CD4-positive, alpha-beta T cell treated with Interleukin-1 beta for 1 hour (primary cell): Measurements from ENCODE around the gene CKAP5.

Experiments used
- DNase-seq, 2 donors: peaks; one replicate each; pipeline ENCODE4 v3.0.0-alpha.2; 2020 to 2022

The CKAP5 gene

GRCh38 chr11:46761807-46762206 lies 84.3 kb downstream of the CKAP5 start:
- no peak for DNase-seq

GRCh38 chr11:46760429-46761128 lies 85.5 kb downstream of the CKAP5 start:
- DNase-seq = no peak

DNA sequence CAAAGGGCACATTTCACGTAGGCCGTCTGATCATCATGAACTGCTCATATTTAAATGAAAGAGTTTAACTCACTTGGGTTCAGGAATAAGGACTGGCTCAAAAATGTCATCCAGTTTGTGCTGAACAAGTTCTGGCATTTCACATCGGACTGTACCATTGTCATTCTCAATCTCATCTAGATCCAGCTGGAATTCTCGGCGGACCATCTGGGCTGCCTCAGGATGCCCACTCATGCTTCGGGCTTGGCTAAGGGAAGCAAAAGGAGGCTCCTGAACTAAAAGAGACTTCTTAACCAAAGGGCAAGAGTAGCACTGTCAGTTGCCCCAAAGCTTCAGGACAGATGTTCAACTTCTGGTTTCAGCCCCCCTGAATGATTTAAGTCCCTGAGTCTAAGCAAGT lies 86.9 kb downstream of the CKAP5 start:
- no peak for DNase-seq

- no peak for DNase-seq
These were observed 90.1 kb downstream of the CKAP5 start for GRCh38 chr11:46755962-46756361.

DNA sequence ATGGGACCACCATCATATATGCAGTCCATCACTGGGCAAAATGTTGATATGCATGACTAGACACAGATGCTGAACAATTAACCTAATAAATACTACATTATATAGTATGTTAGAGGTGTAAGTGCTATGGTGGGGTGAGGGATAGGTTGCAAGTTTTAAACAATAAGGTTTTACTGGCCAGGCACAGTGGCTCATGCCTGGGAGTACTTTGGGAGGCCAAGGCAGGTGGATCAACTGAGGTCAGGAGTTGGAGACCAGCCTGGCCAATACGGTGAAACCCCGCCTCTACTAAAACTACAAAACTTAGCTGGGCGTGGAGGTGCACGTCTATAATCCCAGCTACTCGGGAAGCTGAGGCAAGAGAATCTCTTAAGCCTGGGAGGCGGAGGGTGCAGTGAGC lies 98.9 kb downstream of the CKAP5 start:
- no peak for DNase-seq

- DNase-seq = no peak
These were observed 100.1 kb downstream of the CKAP5 start for GRCh38 chr11:46745995-46746394.

DNA sequence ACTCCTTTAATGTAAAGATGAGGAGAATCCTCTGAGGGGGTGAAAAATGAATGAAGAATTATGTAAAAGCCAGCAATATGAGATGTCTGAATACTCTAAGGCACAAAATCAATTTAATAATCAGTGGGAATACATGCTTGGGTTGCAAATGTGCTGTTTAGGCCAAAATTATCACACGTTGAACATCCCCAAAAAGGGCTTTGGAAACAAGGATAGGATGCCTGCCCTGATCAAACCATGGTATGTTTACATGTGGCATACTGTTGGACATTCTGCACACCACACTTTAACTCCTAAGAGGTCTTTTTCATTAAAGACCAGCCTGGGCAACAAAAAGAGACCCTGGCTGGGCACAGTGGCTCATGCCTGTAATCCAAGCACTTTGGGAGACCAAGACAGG lies 100.8 kb downstream of the CKAP5 start:
- no peak for DNase-seq

- no peak for DNase-seq
These were observed 102.3 kb downstream of the CKAP5 start for GRCh38 chr11:46743693-46744339.

DNA sequence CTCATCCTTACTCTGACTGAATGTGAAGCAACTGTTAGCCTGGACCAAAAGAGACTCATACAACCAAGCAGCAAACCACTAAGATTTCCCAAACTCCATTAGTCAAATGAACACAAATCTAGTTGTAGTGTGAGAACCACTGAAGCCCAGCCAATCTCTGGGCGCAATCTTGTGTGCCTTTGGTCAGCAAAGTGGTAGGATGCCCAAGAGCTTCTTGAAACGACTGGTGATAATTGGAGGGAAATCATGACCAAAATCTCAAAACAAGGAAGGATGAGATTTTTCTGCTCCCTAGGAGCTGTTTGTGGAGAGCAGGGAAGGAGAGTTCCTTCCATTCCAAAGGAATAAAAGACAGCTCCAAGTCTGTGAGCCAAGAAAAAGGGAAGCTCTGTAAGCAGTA lies 103.0 kb downstream of the CKAP5 start:
- DNase-seq = no peak

GRCh38 chr11:46741600-46742484 lies 104.2 kb downstream of the CKAP5 start:
- DNase-seq = no peak

DNA sequence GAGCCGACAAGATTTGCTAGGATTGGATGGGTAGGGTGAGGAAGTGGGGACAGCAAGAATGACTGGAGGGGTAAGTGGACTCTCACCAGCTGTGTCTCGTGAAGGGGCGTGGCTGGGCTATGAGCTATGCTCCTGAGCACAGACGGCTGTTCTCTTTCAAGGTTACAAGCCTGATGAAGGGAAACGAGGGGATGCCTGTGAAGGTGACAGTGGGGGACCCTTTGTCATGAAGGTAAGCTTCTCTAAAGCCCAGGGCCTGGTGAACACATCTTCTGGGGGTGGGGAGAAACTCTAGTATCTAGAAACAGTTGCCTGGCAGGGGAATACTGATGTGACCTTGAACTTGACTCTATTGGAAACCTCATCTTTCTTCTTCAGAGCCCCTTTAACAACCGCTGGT lies 107.2 kb downstream of the CKAP5 start:
- no peak for DNase-seq

GRCh38 chr11:46737699-46738098 lies 108.4 kb downstream of the CKAP5 start:
- no peak for DNase-seq

DNA sequence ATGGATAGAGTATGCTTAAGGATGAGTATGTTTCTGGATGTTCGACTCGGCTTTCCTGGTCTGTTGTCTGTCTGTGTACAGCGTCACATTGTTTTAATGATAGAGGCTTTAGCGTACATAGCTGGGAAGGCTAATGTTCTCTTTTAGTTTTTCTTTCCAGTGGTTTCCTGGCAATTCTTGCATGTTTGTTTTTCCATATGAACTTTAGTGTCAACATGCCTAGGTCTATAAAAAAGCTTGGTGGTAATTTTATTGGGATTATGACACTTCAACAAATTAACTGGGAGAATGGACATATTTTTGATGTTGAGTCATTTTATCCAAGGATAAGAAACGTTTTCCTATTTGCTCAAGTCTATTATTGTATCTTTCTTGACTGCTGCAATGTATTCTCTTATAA lies 109.5 kb downstream of the CKAP5 start:
- DNase-seq = no peak

DNA sequence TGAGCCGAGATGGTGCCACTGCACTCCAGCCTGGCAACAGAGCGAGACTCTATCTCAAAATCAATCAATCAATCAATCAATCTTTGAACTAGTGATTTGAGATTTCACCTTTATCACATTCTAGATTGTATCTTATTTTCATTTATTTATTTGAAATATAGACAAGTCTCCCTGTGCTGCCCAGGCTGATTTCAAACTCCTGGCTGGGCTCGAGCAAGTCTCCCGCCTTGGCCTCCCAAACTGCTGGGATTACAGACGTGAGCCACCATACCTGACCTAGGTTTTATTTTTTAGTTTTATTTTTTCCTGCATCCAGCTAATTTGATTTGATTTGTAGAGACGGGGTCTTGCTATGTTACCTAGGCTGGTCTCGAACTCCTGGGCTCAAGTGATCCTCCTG lies 109.9 kb downstream of the CKAP5 start:
- DNase-seq = no peak

DNA sequence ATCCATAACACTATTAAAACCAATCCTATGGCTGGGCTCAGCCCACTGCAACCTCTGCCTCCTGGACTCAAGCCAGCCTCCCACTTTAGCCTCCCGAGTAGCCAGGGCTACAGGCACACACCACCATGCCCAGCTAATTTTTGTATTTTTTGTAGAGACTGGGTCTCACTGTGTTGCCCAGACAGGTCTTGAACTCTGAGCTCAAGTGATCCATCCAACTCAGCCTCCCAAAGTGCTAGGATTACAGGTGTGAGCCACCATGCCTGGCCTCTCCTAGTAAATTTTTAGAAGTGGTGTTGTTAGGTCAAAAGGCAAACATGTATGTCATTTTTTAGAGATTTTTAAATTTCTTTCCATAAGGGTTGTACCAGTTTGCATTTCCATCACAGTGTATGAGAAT lies 112.8 kb downstream of the CKAP5 start:
- DNase-seq = no peak

DNA sequence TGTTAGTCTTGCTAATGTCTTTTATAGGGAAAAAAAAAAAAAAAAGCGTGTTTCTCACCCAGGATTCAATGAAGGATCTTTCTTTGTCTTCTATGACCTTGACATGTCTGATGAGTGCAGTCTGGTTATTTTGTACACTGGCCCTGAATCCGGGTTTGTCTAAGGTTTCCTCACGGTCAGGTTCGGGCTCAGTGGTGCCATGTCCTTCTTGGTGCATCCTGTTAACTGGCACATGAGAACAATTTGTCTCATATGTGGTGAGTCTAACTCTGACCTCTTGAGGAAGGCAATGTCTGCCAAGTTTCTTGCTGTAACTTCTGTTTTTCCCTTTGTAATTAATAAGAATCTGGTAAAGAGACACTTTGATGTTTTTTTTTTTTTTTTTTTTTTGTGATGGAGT lies 114.5 kb downstream of the CKAP5 start:
- no peak for DNase-seq

DNA sequence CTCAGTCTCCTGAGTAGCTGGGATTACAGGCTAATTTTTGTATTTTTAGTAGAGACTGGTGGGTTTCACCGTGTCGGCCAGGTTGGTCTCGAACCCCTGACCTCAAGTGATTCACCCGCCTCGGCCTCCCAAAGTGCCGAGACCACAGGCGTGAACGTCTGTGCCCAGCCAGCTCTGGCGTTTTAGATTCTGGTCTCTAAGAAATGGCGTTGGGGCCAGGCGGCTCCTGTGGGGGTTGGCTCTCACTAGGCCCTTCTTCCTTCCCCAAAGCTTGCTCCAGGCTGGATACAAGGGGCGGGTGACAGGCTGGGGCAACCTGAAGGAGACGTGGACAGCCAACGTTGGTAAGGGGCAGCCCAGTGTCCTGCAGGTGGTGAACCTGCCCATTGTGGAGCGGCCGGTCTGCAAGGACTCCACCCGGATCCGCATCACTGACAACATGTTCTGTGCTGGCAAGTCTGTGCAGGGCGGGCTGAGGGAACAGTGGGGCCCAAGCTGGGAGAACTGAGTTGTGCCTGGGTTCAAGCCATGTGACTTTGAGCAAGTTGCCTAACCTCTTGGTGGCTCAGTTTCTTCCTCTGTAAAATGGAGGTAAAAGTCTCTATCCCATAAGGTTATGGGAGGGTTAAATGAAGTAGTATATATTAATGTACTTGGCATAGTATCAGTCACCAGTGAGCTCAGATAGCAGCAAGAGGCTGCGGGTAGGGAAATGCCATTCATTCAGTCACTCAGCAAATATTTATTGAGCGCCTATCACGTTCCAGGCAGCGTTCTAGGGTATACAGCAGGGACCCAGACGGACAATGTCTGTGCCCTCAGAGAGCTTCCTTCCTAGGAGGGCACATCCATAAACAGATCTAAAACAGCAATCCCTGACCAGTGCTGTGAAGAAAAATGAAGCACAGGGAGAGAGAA lies 116.7 kb downstream of the CKAP5 start:
- DNase-seq = no peak

DNA sequence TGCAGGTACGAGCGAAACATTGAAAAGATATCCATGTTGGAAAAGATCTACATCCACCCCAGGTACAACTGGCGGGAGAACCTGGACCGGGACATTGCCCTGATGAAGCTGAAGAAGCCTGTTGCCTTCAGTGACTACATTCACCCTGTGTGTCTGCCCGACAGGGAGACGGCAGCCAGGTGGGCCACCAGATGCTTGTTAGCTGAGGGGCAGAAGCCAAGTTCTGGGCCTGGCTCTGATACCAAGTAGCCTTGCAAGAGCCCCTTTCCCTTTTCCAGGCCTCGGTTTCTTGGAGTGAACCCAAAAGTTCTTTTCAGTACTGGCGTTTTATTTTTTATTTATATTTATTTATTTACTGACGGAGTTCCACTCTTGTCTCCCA lies 117.4 kb downstream of the CKAP5 start:
- no peak for DNase-seq

GRCh38 chr11:46727952-46728658 lies 118.0 kb downstream of the CKAP5 start:
- no peak for DNase-seq

GRCh38 chr11:46726206-46726862 lies 119.7 kb downstream of the CKAP5 start:
- DNase-seq = no peak

GRCh38 chr11:46725338-46726205 lies 120.5 kb downstream of the CKAP5 start:
- DNase-seq = no peak
